Stimulated activated CD4-positive, alpha-beta T cell treated with anti-CD3 and anti-CD28 coated beads, Interleukin-4, amount 100 ng/mL, for 4 hours (primary cell): ENCODE results near the gene AGAP3.

Experiments used
- DNase-seq, 2 experiments: peaks; one replicate each; pipeline ENCODE4 v3.0.0-alpha.2; 2020

The AGAP3 gene

GRCh38 chr7:151110236-151110940 is 24.1 kb downstream of the AGAP3 start:
- no peak for DNase-seq

- DNase-seq: peak; percentile 63 to 67
Measured at GRCh38 chr7:151110941-151111645, 24.8 kb downstream of the AGAP3 start.

- DNase-seq: no peak
Measured at GRCh38 chr7:151113344-151114150, 27.3 kb downstream of the AGAP3 start.

DNA sequence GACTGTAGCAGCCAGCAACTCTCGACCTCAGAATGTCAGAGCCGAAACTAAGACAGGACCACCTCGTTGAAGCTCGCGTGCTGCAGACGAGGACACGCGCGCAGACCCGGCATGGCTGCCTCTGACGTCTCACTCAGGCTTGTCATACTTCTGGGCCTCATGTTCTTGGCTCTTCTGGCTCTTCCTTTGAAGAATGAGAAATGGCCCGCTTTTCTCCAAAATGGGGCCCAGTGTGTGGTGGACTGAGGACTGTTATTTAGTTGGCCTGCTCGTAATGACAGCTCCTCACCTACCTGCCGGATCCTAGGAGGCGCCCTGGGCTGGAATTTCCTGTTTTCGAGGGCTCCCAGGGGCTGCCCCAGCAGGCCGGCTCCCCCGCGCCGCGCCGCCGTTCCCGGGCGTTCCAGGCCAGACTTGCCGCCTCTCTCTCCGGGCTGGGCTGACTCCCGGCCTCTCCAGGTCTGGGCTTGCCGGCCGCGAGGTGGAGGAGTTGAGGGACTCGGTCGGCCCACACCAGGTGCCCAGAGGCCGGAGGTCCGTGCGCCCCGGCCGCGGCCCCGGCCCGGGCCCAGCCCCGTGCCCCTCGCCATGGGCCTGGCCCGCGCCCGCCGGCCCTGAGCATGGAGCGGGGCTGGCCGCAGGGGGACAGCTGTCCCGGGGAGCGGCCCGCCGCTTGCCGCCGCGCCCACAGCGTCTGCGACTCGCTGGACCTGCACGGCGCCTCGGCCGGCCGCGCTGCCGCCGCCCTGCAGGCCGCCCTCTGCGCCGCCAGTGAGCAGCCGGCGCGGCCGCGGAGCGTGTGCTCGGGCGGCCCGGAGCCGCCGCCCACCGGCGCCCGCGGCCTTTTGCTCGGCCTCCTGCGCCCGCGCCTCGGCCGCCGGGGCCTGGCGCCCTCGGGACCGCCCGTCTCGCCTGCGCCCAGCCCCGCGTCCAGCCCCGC is 28.1 kb downstream of the AGAP3 start:
- DNase-seq: no peak

GRCh38 chr7:151115121-151115835 is 29.0 kb downstream of the AGAP3 start:
- DNase-seq: peak; percentile 22 to 52

GRCh38 chr7:151115836-151116418 is 29.7 kb downstream of the AGAP3 start:
- DNase-seq: no peak

DNA sequence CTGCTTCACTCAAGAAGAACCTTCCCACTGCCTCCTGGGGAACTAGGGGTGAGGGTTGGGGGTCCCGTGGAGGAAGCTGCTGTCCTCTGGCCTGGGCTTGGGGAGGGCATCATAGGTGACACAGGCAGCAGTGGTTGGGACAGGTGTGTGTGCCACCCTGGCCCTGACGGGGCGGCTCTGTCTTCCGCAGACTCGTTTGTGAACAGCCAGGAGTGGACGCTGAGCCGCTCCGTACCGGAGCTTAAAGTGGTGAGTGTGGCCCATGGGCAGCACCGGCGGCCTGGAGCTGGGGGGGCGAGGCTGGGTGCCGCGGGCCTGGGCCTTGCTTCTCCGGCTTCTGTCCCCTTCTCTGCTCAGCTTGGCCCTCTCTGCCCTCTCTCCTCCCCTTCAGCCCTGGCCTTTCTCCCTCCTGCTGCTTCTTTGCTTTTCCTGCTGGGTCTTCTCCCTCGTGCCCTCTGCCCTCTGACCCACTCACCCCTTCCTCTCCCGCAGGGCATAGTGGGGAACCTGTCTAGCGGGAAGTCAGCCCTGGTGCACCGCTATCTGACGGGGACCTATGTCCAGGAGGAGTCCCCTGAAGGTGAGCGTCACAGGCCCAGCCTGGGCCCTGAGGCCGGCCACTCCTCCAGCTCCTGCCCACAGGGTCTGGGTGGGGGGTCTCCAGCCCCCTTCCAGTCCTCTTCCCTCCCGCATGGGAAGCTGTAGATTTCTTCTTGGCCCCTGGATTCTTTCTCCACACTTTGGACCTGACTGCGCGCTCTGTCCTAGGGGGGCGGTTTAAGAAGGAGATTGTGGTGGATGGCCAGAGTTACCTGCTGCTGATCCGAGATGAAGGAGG is 30.5 kb downstream of the AGAP3 start:
- DNase-seq: no peak

GRCh38 chr7:151117565-151117964 is 31.3 kb downstream of the AGAP3 start:
- peak; percentile 24 to 29 for DNase-seq

DNA sequence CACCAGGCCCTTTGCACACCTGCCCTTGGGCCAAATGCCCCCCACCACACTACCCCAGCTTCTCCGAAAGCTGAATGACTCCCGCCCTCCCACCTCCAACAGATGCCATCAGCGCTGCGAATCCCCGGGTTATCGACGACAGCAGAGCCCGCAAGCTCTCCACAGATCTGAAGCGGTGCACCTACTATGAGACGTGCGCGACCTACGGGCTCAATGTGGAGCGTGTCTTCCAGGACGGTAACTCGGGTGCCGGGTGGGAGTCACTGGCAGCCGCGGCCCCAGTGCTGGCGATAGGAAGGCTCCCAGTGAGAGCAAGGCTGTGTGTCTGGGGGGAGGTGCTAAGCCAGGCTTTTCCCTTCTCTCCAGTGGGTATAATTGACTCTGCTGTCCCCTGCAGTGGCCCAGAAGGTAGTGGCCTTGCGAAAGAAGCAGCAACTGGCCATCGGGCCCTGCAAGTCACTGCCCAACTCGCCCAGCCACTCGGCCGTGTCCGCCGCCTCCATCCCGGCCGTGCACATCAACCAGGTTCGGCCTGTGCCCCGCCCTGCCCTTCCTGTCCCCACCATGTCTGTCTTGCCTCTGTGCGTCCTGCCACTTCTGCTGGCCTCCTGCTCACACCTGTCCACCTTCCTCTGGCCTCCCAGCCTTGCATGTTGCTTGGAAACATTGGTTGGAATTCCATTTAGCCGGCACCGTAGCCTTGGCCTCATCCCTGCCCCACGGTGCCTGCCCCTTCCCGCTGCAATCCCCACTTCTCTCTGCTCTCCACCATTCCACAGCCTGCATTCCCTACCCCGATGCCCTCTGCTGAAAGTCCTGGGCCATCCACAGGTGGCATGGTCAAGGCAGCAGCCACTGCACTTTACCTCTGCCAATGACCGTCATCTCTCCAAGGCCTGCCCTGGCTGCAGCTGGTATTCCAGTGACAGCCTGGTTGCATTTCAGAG is 32.1 kb downstream of the AGAP3 start:
- DNase-seq: no peak

DNA sequence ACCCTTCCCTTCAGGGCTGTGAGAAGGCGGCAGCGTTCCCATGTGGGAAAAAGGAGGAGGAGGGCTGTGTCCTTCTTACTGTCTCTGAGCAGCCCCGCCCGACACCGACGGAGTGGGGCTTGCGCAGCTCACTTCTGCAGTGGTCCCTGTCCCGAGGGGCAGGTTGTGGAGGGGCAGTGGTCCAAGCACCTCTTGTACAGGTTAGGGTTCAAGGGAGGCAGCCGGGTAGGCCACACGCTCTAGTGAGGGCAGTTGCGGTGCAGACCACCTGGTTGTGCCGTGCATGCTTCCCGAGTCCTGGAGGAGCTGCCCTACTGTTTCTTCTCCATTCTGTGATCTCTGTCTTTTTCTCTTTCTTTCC is 32.8 kb downstream of the AGAP3 start:
- DNase-seq: no peak

DNA sequence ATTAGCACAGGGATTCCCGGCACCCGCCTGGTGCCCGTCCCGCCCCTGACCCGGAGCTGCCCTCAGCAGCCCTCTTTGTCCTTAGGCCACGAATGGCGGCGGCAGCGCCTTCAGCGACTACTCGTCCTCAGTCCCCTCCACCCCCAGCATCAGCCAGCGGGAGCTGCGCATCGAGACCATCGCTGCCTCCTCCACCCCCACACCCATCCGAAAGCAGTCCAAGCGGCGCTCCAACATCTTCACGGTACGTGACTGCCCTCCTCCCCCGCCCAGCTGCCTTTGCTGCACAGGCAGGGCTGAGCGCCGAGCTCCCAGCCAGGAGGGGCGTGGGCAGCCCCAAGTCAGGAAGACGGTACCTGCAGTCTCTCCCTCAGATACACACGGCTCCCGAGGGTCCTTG is 33.6 kb downstream of the AGAP3 start:
- no peak for DNase-seq

- DNase-seq: no peak
Measured at GRCh38 chr7:151120896-151121295, 34.6 kb downstream of the AGAP3 start.

- no peak for DNase-seq
Measured at GRCh38 chr7:151121380-151122170, 35.3 kb downstream of the AGAP3 start.

- no peak for DNase-seq
Measured at GRCh38 chr7:151122276-151122675, 36.0 kb downstream of the AGAP3 start.

- no peak for DNase-seq
Measured at GRCh38 chr7:151122796-151123157, 36.5 kb downstream of the AGAP3 start.

DNA sequence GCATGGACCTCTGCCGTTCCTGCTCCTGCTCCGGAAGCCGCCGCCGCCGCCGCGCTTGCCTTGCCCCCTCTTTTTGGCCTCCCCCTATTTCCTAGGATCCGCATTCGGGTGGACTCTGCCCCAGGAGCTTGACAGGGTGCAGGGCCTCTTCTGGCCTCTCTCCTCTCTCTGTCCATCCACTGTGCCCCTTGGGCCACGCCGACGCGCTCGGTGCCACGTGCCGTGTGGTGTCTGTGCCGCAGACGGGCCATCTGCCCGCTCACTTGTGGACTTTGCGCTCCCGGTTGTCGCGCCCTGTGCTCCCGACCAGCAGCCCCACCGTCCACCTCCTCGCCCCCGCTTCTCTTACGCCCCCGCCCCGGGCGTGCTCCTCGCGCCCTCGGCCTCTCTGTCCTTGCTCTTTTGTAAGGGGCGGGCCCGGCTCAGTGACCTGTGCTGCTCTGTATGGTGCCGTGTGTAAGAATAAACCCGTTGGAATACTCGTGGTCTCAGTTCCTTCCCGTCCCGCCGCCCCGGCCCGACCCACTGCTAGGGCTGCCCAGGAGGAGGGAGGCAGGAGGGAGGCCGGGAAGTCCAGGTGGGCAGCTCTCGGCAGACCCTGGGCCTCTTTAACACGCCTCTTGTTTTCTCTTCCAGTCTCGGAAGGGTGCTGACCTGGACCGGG is 37.0 kb downstream of the AGAP3 start:
- no peak for DNase-seq

DNA sequence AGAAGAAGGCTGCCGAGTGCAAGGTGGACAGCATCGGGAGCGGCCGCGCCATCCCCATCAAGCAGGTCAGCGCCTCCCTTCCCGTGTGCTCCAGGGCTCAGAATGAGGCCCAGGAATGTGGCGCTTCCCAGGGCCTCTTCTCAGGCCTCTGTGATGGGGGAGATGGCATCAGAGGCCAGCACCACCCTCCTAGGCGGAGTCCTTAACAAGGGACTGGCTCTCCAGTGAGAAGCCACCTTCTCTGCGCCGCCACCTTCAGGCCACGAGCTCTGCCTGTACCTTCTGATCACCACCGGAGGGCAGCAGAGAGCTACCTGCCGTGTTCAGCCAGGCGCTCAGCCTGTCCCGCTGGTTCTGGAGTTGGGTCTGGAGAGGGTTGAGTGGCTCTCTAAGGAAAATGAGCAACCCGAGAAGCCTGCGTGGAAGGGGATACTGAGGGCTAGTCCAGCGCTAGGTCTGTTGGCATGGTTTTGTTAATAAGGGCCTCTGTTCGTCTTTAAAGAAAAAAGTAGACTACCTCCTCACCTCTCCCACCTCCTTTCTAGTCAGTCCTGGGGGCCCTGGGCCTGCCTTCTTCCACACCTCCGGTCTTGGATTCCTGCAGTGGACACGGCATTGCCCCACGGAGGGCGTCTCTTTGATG is 37.7 kb downstream of the AGAP3 start:
- DNase-seq: peak; percentile 74 to 81

- DNase-seq: no peak
Measured at GRCh38 chr7:151124481-151124880, 38.2 kb downstream of the AGAP3 start.
